Left ventricle myocardium inferior (tissue), 1 donor: ENCODE data around the gene ITIH4. TPM values are rescaled to one million over a fixed set of nuclear protein-coding genes. Genes with fewer than 3 reads are reported as not detected.

Experiments used
- DNase-seq: peaks from one replicate; pipeline ENCODE4 v3.0.0-alpha.2; 2020
- H3K27ac ChIP-seq: fragments of 200-600 bp; replicated peaks from 2 replicates; pipeline ENCODE4 v1.8.0; 2021
- H3K27me3 ChIP-seq: fragments of 200-600 bp; 2 replicates; pipeline ENCODE4 v1.8.0; 2021; ENCODE audit warnings: low read depth
- H3K36me3 ChIP-seq: fragments of 200-600 bp; 2 replicates; pipeline ENCODE4 v1.8.0; 2021
- H3K4me1 ChIP-seq: fragments of 200-600 bp; 2 replicates; pipeline ENCODE4 v1.8.0; 2021
- H3K4me3 ChIP-seq: fragments of 200-600 bp; 2 replicates; pipeline ENCODE4 v1.8.0; 2021; ENCODE audit warnings: mild to moderate bottlenecking, moderate library complexity
- H3K9me3 ChIP-seq: fragments of 200-600 bp; replicated peaks from 2 replicates; pipeline ENCODE4 v1.8.0; 2021
- CTCF ChIP-seq: fragments of 200-600 bp; IDR thresholded peaks from 2 replicates; pipeline ENCODE4 v1.8.0; 2021; ENCODE audit warnings: antibody characterized with exemption, mild to moderate bottlenecking, borderline replicate concordance
- intact Hi-C: fragments of 100-400 bp; cut with micrococcal nuclease; formaldehyde crosslinking; loops from one replicate; pipeline ENCODE4 v1.11.0; 2022
- total RNA-seq: library from RNA; stranded (reverse); fragmentation: NEBNext Ultra II Directional; extraction: Animal tissue kit (Norgen Biotek cat#: 25700); gene quantifications from one replicate; pipeline ENCODE4 v1.2.1, GENCODE V29; 2021
- donor health status: DM: no; HTN: yes; CAD: no; lungs with severe emphysema.

The ITIH4 gene
- total RNA-seq, 1 donor from 2014 or later, result 5.0 TPM

DNA sequence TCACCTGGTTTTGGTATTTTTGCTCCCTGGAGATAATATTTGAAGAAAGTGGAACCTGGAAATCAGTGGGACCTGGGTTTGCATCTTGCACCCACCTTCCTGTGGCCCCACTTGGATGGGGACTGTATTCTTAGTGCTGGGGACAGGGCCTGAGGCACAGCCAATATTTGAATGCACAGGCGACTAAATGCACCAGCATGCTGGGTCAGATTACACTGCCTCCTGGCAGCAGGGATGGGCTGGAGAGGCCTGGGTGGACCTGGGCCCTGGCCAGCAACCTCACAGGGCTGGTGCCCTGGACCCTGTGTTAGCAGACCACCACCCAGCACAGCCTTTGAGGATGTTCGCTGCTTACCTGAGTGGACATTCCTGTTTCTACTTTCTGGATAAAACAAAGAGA lies 10.5 kb downstream of the ITIH4 start:
- no peaks in the 10 kb centered on the region for H3K4me1 ChIP-seq
- no peaks in the 10 kb centered on the region for H3K9me3 ChIP-seq
- intact Hi-C loops, result no loop called here
- no peaks in the 10 kb centered on the region for H3K27me3 ChIP-seq
- DNase-seq, result no peak
- peaks cover 16% of the 10 kb centered on the region for H3K36me3 ChIP-seq
- no peak overlapping the region for H3K4me3 ChIP-seq
- TF ChIP-seq CTCF, result no peak
- H3K27ac ChIP-seq, result no peak overlapping the region

DNA sequence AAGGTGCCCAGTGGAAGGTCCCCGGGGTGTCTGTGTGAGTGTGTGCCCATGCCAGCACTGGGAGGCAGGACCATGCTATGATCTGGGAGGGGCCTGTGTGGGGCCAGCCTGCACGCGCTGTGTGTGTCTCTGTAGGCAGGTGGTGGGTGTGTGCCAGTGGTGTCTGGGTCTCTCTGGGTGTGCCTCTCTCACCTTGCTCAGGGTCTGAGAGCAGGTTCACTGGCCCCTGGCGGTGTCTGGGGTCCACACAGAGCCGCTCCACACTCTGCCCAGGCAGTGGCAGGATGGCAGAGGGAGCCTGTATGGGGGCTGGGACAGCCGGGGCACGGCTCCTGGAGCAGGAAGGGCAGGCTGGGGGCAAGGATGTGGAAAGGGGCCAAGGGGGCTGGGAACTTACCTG lies 12.6 kb downstream of the ITIH4 start:
- no peak overlapping the region for H3K4me3 ChIP-seq
- no peaks in the 10 kb centered on the region for H3K9me3 ChIP-seq
- no peaks in the 10 kb centered on the region for H3K4me1 ChIP-seq
- no peak for TF ChIP-seq CTCF
- peaks cover 1% of the 10 kb centered on the region for H3K36me3 ChIP-seq
- intact Hi-C loops, result no loop called here
- no peak overlapping the region for H3K27ac ChIP-seq
- no peak for DNase-seq
- H3K27me3 ChIP-seq, result no peaks in the 10 kb centered on the region

- Histone ChIP-seq H3K27ac (no peak overlapping the region), H3K4me3 (no peak overlapping the region), H3K9me3 (no peaks in the 10 kb centered on the region), H3K36me3 (no peaks in the 10 kb centered on the region), H3K27me3 (no peaks in the 10 kb centered on the region), H3K4me1 (no peaks in the 10 kb centered on the region)
- no peak for DNase-seq
- TF ChIP-seq CTCF, result no peak
- intact Hi-C loops, result no loop called here
Measured at GRCh38 chr3:52817221-52817620, 13.3 kb downstream of the ITIH4 start.

GRCh38 chr3:52816654-52817053 lies 13.8 kb downstream of the ITIH4 start:
- intact Hi-C loops, result no loop called here
- Histone ChIP-seq H3K4me3 (no peak overlapping the region), H3K9me3 (no peaks in the 10 kb centered on the region), H3K27me3 (no peaks in the 10 kb centered on the region), H3K27ac (no peak overlapping the region), H3K4me1 (no peaks in the 10 kb centered on the region), H3K36me3 (no peaks in the 10 kb centered on the region)
- no peak for DNase-seq
- TF ChIP-seq CTCF, result no peak

GRCh38 chr3:52816199-52816598 lies 14.3 kb downstream of the ITIH4 start:
- Histone ChIP-seq H3K4me3 (no peak overlapping the region), H3K9me3 (no peaks in the 10 kb centered on the region), H3K4me1 (no peaks in the 10 kb centered on the region), H3K27me3 (no peaks in the 10 kb centered on the region), H3K36me3 (no peaks in the 10 kb centered on the region), H3K27ac (no peak overlapping the region)
- DNase-seq, result no peak
- no peak for TF ChIP-seq CTCF
- intact Hi-C loops, result no loop called here

DNA sequence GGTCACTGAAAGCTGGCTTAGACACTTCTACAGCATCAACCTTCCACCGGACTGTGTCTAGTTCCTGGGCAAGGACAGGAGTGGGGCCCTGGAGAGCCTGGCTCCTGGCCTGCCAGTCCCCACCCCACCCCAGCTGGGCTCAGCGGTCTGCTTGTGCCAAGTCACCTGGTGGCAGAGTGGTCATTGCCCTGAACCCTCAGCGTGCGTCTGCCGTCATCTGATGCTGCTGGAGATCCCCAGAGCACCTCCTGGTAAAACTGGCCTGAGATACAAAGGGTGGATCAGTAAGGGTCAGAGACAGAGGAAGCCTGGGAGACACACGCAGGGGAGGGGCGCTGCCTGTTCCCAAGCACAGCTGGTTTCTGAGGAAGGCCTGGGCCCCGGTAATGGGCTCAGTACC lies 16.7 kb downstream of the ITIH4 start:
- H3K36me3 ChIP-seq, result no peaks in the 10 kb centered on the region
- H3K27ac ChIP-seq, result no peak overlapping the region
- no peak for TF ChIP-seq CTCF
- intact Hi-C loops, result no loop called here
- DNase-seq, result no peak
- H3K9me3 ChIP-seq, result no peaks in the 10 kb centered on the region
- H3K4me1 ChIP-seq, result no peaks in the 10 kb centered on the region
- no peaks in the 10 kb centered on the region for H3K27me3 ChIP-seq
- H3K4me3 ChIP-seq, result no peak overlapping the region
